Natural killer cell treated with Interleukin-12 subunit alpha and Interleukin-12 subunit beta and Interleukin-15 and Interleukin-18, amount 100 ng/mL, for 72 hours (primary cell): ENCODE results near the gene DLG2. TPM values are rescaled to one million over a fixed set of nuclear protein-coding genes. Genes with fewer than 3 reads are reported as not detected.
"Not testable (repeated sequence)": the region's sequence is repeated elsewhere in the genome, so short reads cannot be mapped to it uniquely, and the experiment has no call there.

Source experiments
- ATAC-seq, 2 donors: fragments of 150-1000 bp; cut with Tn5 transposase in 1 of 2; sonication (Bioruptor Pico), chemical (Tn5 transposase) in 1 of 2; 2 replicates each; pipeline ENCODE4 v1.10.0; 2021
- DNase-seq: peaks from one replicate; pipeline ENCODE4 v3.0.0; 2022; ENCODE audit warnings: low spot score
- H3K27ac Mint-ChIP-seq, 2 donors: 1 replicate in 1 of 2; 2 replicates in 1 of 2; pipeline ENCODE4 v1.8.0; 2022; ENCODE audit warnings: mixed read lengths in 2 of 2, mild to moderate bottlenecking in 1 of 2, moderate library complexity in 1 of 2
- H3K27me3 Mint-ChIP-seq, 2 donors: 1 replicate in 1 of 2; 2 replicates in 1 of 2; pipeline ENCODE4 v1.8.0; 2022; ENCODE audit warnings: mixed read lengths in 2 of 2
- H3K36me3 Mint-ChIP-seq: one replicate; pipeline ENCODE4 v1.8.0; 2022; ENCODE audit warnings: mixed read lengths
- H3K4me1 Mint-ChIP-seq, 2 donors: 1 replicate in 1 of 2; 2 replicates in 1 of 2; pipeline ENCODE4 v1.8.0; 2022; ENCODE audit warnings: low read depth in 2 of 2, mixed read lengths in 2 of 2, mild to moderate bottlenecking in 1 of 2
- H3K4me3 Mint-ChIP-seq: one replicate; pipeline ENCODE4 v1.8.0; 2022; ENCODE audit warnings: mixed read lengths
- H3K9me3 Mint-ChIP-seq: 2 replicates; pipeline ENCODE4 v1.8.0; 2022; ENCODE audit warnings: mixed read lengths
- total RNA-seq, 2 donors: library from RNA; stranded (reverse); gene quantifications; one replicate each; pipeline ENCODE4 v1.2.3, GENCODE V29; 2022

The DLG2 gene
- total RNA-seq, 2 donors from 2014 or later, result 1.1 to 1.7 TPM

DNA sequence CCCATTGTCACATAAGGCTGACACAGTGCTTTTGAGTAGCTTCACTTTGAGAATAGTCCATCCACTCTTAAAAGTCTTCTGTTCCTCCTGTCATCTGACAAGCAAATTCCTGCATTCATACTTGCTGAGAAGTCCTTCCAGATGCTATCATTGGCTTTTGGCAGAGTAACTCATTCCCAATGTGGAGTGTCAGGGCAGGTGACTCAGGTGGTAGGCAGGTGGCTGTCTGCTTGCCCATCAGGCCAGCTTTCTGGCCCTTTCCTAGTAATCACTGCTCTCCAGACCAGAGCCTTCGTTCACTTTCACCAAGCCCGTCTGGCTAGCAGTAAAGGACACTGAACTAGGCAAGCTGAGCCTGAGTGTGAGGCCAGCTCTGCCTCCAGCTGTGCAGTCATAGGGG, 2178.5 kb downstream of the DLG2 start:
- H3K4me3 Mint-ChIP-seq, result no peak overlapping the region
- no peaks in the 10 kb centered on the region for H3K9me3 Mint-ChIP-seq
- H3K27ac Mint-ChIP-seq, result no peak overlapping the region
- ATAC-seq, result no peak
- H3K36me3 Mint-ChIP-seq, result no peaks in the 10 kb centered on the region
- H3K27me3 Mint-ChIP-seq, result no peaks in the 10 kb centered on the region
- H3K4me1 Mint-ChIP-seq, result no peaks in the 10 kb centered on the region
- DNase-seq, result no peak

DNA sequence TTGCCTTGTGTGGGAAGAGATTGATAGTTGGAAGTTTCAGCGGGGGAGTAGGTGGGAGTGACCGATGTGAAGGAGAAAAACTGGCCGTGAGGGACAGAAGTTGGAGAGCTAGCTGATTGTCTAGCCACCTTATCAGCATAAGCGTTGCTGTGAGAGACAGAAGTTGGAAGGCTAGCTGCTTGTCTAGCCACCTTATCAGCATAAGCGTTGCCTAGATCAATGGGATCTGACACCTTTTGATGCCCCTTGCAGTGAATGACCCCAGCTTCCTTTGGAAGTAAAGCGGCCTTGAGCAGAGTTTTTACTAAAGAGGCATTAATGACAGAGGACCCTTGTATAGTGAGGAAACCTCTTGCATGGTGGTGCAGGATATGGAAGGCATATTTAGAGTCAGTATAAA, 2183.3 kb downstream of the DLG2 start:
- not testable (repeated sequence) for H3K4me3 Mint-ChIP-seq, H3K9me3 Mint-ChIP-seq, H3K4me1 Mint-ChIP-seq, ATAC-seq, H3K36me3 Mint-ChIP-seq, H3K27ac Mint-ChIP-seq, H3K27me3 Mint-ChIP-seq, DNase-seq

DNA sequence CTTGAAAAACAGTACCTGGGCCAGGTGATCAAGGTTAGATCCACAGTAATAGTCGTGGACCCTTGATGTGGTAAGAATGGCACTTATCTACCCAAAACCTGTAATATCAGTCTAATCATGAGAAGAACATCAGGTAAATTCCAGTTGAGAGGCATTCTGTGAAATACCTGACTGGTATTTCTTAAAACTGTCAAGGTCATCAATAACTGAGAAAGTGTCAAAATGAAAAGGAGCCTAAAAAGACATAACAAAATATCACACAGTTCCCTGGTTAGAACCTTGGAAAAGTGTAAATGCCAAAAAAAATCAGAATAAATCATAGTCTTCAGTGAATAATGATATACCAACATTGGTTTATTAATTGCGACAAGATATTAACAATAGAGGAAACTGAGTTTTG, 2185.5 kb downstream of the DLG2 start:
- ATAC-seq (no peak), DNase-seq (no peak)
- H3K36me3 Mint-ChIP-seq, result no peaks in the 10 kb centered on the region
- peaks cover 0 to 7% of the 10 kb centered on the region in 2 donors for H3K27me3 Mint-ChIP-seq
- H3K4me3 Mint-ChIP-seq, result no peak overlapping the region
- no peaks in the 10 kb centered on the region for H3K4me1 Mint-ChIP-seq
- H3K9me3 Mint-ChIP-seq, result no peaks in the 10 kb centered on the region
- H3K27ac Mint-ChIP-seq, result no peak overlapping the region

DNA sequence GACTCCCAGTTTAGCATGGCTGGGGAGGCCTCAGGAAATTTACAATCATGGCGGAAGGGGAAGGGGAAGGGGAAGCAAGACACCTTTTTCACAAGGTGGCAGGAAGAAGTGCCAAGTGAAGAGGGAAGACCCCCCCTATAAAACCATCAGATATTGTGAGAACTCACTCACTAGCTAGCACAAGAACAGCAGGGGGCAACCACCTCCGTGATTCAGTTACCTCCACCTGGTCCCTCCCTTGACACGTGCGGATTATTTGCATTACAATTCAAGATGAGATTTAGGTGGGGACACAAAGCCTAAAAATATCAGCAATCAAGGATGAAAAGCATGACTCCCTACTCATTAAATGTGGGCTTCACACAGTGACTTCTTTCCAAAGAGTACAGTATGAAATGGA, 2186.0 kb downstream of the DLG2 start:
- Mint-ChIP-seq H3K4me1 (no peaks in the 10 kb centered on the region), H3K27me3 (peaks cover 0 to 9% of the 10 kb centered on the region in 2 donors), H3K4me3 (no peak overlapping the region), H3K27ac (no peak overlapping the region), H3K9me3 (no peaks in the 10 kb centered on the region), H3K36me3 (no peaks in the 10 kb centered on the region)
- no peak for DNase-seq
- ATAC-seq, result no peak

DNA sequence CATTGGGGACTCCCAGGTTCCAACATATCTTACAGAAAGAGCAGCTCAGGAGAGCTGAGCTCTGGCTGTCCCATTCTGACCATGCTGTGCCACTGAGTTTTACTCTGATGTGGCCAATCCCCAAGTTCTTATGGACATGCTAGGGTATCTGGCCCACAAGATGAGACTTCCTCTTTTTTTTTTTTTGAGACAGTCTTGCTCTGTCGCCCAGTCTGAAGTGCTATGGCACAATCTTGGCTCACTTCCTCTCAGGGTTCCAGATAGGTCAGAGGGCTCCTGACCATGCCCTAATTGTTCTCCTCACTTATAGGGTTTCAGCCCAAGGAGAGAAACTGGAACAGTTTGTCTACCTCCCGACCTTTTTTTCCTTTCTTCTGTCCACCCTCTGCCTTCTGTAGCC, 2188.7 kb downstream of the DLG2 start:
- no peaks in the 10 kb centered on the region for H3K4me1 Mint-ChIP-seq
- H3K9me3 Mint-ChIP-seq, result no peaks in the 10 kb centered on the region
- no peaks in the 10 kb centered on the region for H3K36me3 Mint-ChIP-seq
- DNase-seq, result no peak
- H3K27ac Mint-ChIP-seq, result no peak overlapping the region
- no peak for ATAC-seq
- H3K4me3 Mint-ChIP-seq, result no peak overlapping the region
- H3K27me3 Mint-ChIP-seq, result peaks cover 0 to 9% of the 10 kb centered on the region in 2 donors

DNA sequence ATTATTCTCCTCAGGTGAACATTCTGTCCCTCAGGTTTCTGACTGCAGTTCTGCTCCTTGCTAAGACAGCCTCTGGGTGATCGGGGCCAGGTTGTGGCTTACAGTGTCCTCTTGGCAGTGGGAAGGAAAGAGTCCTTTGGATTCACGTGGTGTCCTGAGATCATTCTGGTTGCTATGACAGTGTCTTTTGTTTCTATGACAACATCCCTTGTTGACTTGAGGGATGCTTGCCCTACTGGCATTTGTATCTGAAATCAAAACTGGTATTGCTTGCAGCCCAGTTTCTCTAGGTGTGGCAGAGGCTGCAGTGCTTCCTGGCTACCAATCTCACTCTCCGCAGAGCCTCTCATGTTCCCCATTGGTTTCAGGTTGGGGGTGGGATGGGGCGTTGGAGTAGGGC, 2189.2 kb downstream of the DLG2 start:
- H3K27ac Mint-ChIP-seq, result no peak overlapping the region
- no peak overlapping the region for H3K4me3 Mint-ChIP-seq
- no peaks in the 10 kb centered on the region for H3K9me3 Mint-ChIP-seq
- peaks cover 0 to 9% of the 10 kb centered on the region in 2 donors for H3K27me3 Mint-ChIP-seq
- no peaks in the 10 kb centered on the region for H3K4me1 Mint-ChIP-seq
- H3K36me3 Mint-ChIP-seq, result no peaks in the 10 kb centered on the region
- ATAC-seq (no peak), DNase-seq (no peak)

DNA sequence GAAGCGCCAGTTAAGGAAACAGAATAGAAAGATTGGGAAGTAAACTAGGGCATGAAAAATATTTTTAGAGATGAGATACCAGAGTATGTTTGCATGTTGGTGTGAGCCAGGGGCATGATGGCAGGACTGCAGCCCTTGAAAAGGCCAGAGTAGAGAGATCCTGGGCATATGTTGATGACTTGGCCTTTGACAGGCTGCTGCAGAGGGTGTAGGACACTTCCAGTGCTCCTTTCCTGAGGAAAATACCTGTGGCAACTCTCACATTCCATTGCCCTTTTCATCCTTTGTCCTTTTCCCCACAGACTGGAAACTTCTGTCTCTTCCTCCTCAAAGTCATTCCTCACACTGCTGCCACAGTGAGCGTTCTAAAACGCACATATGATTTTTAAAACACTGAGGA, 2190.3 kb downstream of the DLG2 start:
- peaks cover 0 to 9% of the 10 kb centered on the region in 2 donors for H3K27me3 Mint-ChIP-seq
- no peaks in the 10 kb centered on the region for H3K36me3 Mint-ChIP-seq
- H3K4me3 Mint-ChIP-seq, result no peak overlapping the region
- no peak for ATAC-seq
- H3K9me3 Mint-ChIP-seq, result no peaks in the 10 kb centered on the region
- DNase-seq, result no peak
- no peak overlapping the region for H3K27ac Mint-ChIP-seq
- no peaks in the 10 kb centered on the region for H3K4me1 Mint-ChIP-seq

DNA sequence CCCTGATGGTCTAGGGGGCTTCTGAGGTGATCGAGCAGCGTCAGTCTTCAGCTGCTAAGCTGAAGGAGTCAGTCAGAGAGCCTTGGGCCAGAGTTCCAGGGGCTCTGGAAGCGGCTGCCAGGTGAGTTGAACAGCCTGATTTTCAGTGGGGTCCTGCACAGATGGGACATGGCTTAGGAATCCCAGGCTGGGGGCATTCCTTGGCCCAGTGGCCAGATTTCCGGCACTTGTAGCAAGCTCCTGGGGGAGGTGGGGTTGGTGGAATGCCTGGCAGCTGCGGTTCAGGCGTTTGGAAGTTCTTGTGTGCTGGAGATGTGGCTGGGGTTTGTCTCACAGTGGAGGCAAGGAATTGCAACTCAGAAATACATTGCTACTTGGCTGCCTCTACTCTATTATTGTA, 2192.3 kb downstream of the DLG2 start:
- DNase-seq, H3K36me3 Mint-ChIP-seq, H3K4me1 Mint-ChIP-seq, H3K27ac Mint-ChIP-seq, H3K4me3 Mint-ChIP-seq, ATAC-seq, H3K27me3 Mint-ChIP-seq, H3K9me3 Mint-ChIP-seq: not testable (repeated sequence)

DNA sequence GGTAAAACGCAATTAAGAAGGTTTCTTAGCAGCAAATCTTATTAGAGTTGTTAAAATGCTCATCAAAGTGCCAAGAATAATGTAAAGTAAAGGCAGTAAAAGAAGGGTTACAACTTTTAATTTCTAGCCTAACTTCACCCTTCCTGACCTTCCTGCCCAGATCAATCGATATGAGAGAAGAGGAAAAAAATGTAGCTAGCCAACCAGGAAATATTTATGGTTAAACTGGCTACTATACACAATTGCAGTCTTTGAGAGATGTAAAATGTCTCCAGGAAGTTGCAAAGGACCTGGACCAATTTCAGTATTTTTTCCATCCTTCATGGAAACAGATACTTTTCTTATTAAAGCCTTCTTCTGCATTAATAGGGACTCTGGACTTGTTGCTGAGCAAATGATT, 2199.2 kb downstream of the DLG2 start:
- H3K36me3 Mint-ChIP-seq, result no peaks in the 10 kb centered on the region
- ATAC-seq, result no peak
- H3K4me1 Mint-ChIP-seq, result no peaks in the 10 kb centered on the region
- no peaks in the 10 kb centered on the region for H3K27me3 Mint-ChIP-seq
- peaks cover 4% of the 10 kb centered on the region for H3K9me3 Mint-ChIP-seq
- H3K4me3 Mint-ChIP-seq, result no peak overlapping the region
- no peak for DNase-seq
- no peak overlapping the region for H3K27ac Mint-ChIP-seq

DNA sequence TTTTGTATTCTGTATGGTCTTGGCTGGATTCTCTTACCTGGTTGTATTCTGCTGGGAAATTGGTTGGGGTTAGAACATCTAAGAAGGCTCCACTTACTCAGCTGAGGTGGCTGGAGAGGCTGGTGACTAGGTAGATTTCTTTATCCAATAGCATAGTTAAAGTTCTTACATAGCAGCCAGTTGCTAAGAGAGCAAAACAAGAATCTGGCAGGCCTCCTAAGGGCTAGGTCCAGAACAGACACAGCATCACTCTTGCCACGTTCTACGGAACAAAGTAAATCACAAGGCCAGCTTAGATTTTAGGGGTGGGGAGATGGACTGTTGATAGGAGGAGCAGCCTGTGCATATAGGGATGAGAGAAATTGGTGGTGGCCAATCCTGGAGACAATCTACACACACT, 2199.6 kb downstream of the DLG2 start:
- Mint-ChIP-seq H3K27me3 (no peaks in the 10 kb centered on the region), H3K9me3 (peaks cover 7% of the 10 kb centered on the region), H3K4me1 (no peaks in the 10 kb centered on the region), H3K27ac (no peak overlapping the region), H3K36me3 (peaks cover 4% of the 10 kb centered on the region), H3K4me3 (no peak overlapping the region)
- DNase-seq (no peak), ATAC-seq (no peak)

DNA sequence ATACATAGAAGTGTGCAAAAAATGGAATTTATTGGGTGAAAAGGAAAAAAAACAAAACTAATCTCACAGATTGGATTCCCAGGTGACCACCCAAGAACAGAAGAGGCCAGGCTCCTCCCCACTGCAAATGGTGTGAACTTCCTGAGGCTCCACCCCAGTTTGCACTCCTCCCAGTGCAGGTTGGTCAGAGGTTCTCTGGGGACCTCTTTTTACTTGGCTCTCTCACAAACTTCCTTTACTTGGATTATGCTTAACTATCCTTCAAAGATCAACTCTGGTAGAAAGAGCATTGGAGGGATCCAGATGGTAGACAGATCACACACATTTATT, 2202.0 kb downstream of the DLG2 start:
- no peaks in the 10 kb centered on the region for H3K27me3 Mint-ChIP-seq
- no peak overlapping the region for H3K4me3 Mint-ChIP-seq
- H3K9me3 Mint-ChIP-seq, result peaks cover 21% of the 10 kb centered on the region
- no peaks in the 10 kb centered on the region for H3K4me1 Mint-ChIP-seq
- H3K36me3 Mint-ChIP-seq, result peaks cover 15% of the 10 kb centered on the region
- DNase-seq, result no peak
- ATAC-seq, result no peak
- no peak overlapping the region for H3K27ac Mint-ChIP-seq

DNA sequence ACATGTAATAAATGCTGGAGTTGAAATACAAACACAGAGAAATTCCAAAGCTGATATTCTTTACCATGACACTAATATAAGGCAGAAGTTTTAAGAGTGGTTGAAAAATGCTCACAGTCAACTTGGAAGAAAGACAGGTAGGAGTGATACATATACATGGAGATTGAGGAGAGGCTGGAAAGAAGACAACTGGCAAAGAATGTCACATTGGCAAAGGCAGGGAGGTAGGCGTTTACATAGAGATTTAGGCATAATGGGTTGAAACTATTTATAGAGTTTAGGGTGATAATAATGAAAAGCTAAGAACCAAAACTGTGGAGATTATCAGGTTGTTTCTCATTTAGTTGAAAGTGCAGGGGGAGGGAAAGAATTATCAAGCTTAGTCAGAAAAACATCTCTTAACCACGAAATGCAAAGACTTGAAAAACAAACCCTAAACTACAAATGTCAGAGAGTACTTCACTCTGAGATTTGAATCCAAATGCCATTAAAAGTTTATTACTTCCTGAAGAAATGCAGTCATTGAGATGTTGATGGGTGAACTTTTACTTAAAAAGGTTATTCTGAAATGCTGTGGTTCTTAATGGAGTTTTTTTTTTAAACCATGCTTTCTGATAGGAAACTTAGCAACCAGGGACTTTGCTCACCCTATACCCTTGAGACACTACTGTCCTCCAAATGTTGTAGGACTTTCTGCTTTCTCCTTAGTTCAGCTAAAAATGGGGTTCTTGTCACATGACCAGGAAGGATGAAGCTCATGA, 2202.6 kb downstream of the DLG2 start:
- no peaks in the 10 kb centered on the region for H3K4me1 Mint-ChIP-seq
- H3K27me3 Mint-ChIP-seq, result no peaks in the 10 kb centered on the region
- H3K27ac Mint-ChIP-seq, result no peak overlapping the region
- DNase-seq (no peak), ATAC-seq (no peak)
- no peak overlapping the region for H3K4me3 Mint-ChIP-seq
- peaks cover 15% of the 10 kb centered on the region for H3K36me3 Mint-ChIP-seq
- peaks cover 24% of the 10 kb centered on the region for H3K9me3 Mint-ChIP-seq

DNA sequence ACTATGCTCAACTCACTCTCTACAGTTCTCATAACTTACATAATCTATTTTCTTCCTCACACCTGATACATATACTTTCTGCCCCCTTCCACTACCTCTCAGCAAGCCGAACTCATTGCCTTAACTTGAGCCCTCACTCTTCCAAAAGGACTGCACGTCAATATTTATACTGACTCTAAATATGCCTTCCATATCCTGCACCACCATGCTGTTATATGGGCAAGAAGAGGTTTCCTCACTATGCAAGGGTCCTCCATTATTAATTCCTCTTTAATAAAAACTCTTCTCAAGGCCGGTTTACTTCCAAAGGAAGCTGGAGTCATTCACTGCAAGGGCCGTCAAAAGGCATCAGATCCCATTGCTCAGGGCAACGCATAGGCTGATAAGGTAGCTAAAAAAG, 2204.5 kb downstream of the DLG2 start:
- H3K27ac Mint-ChIP-seq, DNase-seq, H3K27me3 Mint-ChIP-seq, H3K4me1 Mint-ChIP-seq, H3K4me3 Mint-ChIP-seq, ATAC-seq: not testable (repeated sequence)
- H3K36me3 Mint-ChIP-seq, result peaks cover 15% of the 10 kb centered on the region
- peaks cover 26% of the 10 kb centered on the region for H3K9me3 Mint-ChIP-seq

DNA sequence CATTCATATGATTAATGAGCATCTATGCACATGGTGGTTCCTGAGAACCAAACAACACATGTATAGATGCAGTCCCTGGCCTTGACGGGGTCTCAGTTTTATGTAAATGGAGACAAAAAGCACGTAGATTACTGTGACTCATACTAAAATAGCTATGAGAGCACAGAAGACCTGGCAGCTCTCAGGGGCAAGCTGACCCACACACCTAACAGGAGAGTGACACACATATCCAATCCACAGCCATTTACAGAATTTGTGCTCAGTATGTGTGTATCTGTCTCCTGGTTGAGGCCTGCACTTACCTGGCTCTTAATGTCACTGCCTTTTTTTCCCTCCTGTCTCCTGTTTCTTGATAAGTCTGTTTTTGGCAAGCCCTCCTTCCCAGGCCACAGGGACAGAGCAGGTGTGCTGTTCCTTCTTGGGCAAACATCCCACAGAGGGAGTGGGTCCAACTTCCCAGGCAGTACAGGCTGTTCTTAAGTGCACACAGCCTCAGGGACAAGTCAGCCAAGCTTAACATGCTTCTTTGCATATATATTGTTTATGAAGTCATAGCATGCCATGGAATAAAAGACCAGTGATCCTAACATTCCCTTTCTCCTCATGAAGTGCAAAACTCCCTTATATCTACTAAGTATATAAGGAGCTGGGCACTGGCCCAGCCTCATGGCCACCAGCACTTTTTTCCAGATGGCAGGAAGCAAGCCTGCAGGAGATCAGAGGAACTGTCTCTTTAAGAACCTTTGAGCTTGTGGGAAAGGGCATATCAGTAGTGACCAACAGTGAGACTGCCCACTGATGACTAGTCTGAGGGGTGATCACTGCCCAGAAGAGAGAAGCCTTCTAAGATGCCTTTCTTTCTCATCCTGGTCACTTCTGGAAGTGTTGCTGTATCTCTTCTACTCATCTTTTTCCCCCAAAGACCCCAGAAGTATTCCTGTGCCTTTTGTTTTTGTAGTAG, 2216.3 kb downstream of the DLG2 start:
- Mint-ChIP-seq H3K4me3 (no peak overlapping the region), H3K9me3 (peaks cover 12% of the 10 kb centered on the region), H3K27ac (no peak overlapping the region), H3K27me3 (no peaks in the 10 kb centered on the region), H3K36me3 (peaks cover under 1% of the 10 kb centered on the region), H3K4me1 (no peaks in the 10 kb centered on the region)
- ATAC-seq (no peak), DNase-seq (no peak)
